ENCODE results near the gene TRPM4.

GRCh38 chr19:49153167-49153809 is 4.3 kb upstream of the TRPM4 start:
- TF ChIP-seq TCF7 (IDR thresholded peaks at IDR 0.05; ENCODE audit: borderline replicate concordance) (no peak), CTCF (IDR thresholded peaks at IDR 0.05 in 2 of 3, conservative IDR thresholded peaks at IDR 0.05 in 1 of 3; ENCODE audit: control insufficient read depth in 2 of 3, extremely low read depth in 1 of 3, insufficient read depth in 1 of 3, low read depth in 3 of 3, low read length in 3 of 3) (no peak), POLR2A (IDR thresholded peaks at IDR 0.05; ENCODE audit: low read depth, low read length) (no peak), ZBTB40 (IDR thresholded peaks at IDR 0.05; ENCODE audit: borderline replicate concordance) (no peak), HDAC2 (IDR thresholded peaks at IDR 0.05) (no peak), ATF3 (IDR thresholded peaks at IDR 0.05; ENCODE audit: borderline replicate concordance, extremely low read depth, low read depth, low read length) (no peak), STAT3 (IDR thresholded peaks at IDR 0.05; ENCODE audit: low read depth, low read length) (no peak), MAX (IDR thresholded peaks at IDR 0.05; ENCODE audit: low read depth, low read length) (no peak), REST (IDR thresholded peaks at IDR 0.05; ENCODE audit: low read depth, low read length) (no peak)
